Measurements from ENCODE around the gene LRRC56.

LRRC56 gene

DNA sequence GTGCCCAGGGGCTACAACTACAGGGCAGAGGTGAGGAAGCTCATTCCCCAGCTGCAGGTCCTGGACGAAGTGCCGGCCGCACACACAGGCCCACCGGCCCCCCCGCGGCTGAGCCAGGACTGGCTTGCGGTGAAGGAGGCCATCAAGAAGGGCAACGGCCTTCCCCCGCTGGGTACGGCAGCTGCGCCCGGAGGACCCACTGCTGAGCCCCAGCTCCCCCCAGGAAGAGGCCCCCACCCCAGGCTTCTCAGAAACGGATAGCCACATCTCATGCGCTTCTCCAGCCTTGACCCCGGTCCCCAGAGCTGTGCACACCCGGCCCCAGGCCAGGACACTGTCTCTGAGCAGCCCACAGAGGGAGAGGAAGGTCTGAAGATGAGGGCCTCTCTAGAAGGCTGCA is 13.8 kb downstream of the LRRC56 start:
- Mint-ChIP-seq H3K27me3 (peaks cover 56% of the 10 kb centered on the region), H3K36me3 (ENCODE audit: low read depth) (no peaks in the 10 kb centered on the region), H3K4me3 (no peak overlapping the region), H3K9me3 (no peaks in the 10 kb centered on the region), H3K27ac (no peak overlapping the region), H3K4me1 (ENCODE audit: low read depth) (peaks cover under 1% of the 10 kb centered on the region)
- intact Hi-C loops (cut with micrococcal nuclease): no loop called here

DNA sequence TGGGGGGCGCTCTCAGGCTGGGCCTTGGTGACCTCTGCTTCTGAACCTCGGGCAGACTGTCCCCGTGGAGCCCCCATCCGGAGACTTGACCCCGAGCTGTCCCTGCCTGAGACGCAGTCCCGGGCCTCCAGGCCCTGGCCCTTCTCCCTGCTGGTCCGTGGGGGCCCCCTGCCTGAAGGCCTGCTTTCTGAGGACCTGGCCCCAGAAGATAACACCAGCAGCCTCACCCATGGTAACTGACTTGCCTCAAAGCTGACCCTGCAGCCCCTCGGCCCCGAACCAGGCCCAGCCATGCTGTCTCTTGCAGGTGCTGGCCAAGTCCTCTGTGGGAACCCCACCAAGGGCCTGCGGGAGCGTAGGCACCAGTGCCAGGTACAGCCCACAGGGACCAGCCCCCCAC is 14.3 kb downstream of the LRRC56 start:
- intact Hi-C loops (cut with micrococcal nuclease): no loop called here
- Mint-ChIP-seq H3K4me3 (no peak overlapping the region), H3K36me3 (ENCODE audit: low read depth) (no peaks in the 10 kb centered on the region), H3K27ac (no peak overlapping the region), H3K4me1 (ENCODE audit: low read depth) (peaks cover 5% of the 10 kb centered on the region), H3K9me3 (no peaks in the 10 kb centered on the region), H3K27me3 (peaks cover 56% of the 10 kb centered on the region)

DNA sequence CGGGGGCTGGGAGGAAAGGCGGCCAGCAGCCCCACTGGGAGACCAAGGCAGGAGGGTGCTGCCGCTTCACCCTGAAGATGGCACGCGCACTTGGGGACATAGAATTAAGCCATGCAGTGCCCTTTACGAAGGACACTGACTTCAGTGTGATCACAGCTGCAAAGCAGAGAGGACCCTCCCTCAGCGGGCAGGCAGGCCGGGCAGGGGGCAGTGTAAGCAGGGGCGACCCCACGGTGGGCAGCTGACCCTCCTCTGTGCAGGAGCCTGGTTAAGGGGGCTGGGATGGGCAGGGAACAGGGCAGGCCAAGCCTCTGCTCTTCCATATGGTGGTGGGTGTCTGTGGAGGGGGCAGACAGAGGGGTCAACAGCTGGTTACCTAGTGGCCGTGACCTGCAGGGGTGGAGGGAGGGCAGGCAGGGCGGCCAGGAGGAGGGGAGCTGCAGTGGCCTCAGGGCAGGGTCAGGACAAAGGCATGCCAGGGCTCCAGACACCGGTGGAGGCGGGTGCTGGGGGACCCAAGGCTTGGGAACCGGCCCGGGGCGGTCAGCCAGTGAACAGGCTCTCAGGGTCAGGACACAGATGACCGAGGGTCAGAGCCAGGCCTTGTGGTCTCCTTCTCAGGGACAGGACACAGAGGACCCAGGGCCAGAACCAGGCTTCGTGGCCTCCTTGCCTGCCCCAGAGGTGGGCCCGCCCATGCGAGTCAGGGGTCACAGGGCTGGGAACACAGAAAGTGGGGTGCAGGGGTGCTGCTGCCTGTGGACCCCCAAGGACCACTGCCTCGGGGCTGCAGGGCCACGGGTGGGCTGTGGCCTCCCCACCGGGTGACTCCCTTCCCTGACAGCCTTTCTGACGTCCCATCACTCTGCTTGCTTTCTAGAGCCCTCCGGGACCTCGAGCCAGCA is 16.0 kb downstream of the LRRC56 start:
- H3K36me3 Mint-ChIP-seq (ENCODE audit: low read depth): no peaks in the 10 kb centered on the region
- H3K27me3 Mint-ChIP-seq: peaks cover 68% of the 10 kb centered on the region
- H3K4me3 Mint-ChIP-seq: no peak overlapping the region
- H3K9me3 Mint-ChIP-seq: no peaks in the 10 kb centered on the region
- H3K27ac Mint-ChIP-seq: no peak overlapping the region
- intact Hi-C loops (cut with micrococcal nuclease): no loop called here
- peaks cover 6% of the 10 kb centered on the region for H3K4me1 Mint-ChIP-seq (ENCODE audit: low read depth)

DNA sequence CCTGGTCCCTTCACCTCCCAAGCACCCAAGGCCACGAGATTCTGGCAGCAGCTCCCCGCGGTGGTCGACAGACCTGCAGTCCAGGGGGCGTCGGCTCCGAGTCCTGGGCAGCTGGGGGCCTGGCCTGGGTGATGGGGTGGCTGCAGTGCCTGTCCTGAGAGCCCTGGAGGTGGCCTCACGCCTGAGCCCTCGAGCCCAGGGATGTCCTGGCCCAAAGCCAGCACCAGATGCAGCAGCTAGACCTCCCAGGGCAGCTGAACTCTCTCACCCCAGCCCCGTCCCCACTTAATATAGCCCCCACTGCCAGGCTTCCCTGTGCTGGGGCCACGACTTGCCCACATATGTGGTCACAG is 16.6 kb downstream of the LRRC56 start:
- intact Hi-C loops (cut with micrococcal nuclease): no loop called here
- Mint-ChIP-seq H3K27me3 (peaks cover 70% of the 10 kb centered on the region), H3K4me1 (ENCODE audit: low read depth) (peaks cover 6% of the 10 kb centered on the region), H3K9me3 (no peaks in the 10 kb centered on the region), H3K4me3 (no peak overlapping the region), H3K27ac (no peak overlapping the region), H3K36me3 (ENCODE audit: low read depth) (no peaks in the 10 kb centered on the region)

DNA sequence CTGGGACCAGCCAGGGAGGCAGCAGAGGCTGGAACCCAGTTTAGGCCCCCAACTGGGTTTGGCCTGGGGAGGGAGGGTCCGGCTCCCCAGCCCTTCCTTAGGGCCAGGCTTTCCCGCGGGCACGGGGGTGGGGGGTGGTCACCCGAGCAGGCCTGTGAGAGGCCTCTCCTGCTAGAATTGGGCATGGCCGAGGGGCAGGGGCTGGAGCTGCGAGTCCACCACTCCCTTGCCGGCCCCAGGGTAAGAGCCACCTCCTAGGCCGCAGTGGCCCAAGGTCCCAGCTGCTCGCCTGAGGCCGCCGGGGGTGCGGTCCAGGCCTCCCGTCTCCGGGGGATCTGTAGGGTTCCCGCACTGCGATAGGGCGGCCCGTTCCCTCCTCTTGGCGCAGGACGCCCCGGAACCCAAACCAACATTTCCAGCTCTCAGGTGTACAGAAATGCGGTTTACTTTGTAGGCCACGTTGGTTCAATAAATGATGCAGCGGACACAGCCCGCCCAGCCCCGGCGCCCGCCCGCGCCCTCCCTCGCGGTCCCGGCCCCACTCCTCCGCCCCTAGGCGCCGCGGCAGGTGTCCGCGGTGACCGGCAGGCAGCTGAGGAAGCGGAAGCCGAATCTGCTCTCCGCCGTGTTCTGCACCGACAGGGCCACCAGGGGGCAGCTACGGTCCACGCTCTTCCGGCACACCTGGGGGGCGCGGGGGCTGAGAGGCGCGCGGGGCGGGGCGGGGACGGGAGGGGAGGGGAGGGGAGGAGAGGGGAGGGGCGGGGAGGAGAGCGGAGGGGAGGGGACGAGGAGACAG is 17.3 kb downstream of the LRRC56 start:
- Mint-ChIP-seq H3K4me3 (no peak overlapping the region), H3K27ac (no peak overlapping the region), H3K27me3 (peaks cover 75% of the 10 kb centered on the region), H3K9me3 (no peaks in the 10 kb centered on the region), H3K36me3 (ENCODE audit: low read depth) (no peaks in the 10 kb centered on the region), H3K4me1 (ENCODE audit: low read depth) (peaks cover 12% of the 10 kb centered on the region)
- intact Hi-C loops (cut with micrococcal nuclease): loop anchor here (5.0 kb wide), 1 partner anchor 168 kb away; no protein-coding TSS in a partner anchor

DNA sequence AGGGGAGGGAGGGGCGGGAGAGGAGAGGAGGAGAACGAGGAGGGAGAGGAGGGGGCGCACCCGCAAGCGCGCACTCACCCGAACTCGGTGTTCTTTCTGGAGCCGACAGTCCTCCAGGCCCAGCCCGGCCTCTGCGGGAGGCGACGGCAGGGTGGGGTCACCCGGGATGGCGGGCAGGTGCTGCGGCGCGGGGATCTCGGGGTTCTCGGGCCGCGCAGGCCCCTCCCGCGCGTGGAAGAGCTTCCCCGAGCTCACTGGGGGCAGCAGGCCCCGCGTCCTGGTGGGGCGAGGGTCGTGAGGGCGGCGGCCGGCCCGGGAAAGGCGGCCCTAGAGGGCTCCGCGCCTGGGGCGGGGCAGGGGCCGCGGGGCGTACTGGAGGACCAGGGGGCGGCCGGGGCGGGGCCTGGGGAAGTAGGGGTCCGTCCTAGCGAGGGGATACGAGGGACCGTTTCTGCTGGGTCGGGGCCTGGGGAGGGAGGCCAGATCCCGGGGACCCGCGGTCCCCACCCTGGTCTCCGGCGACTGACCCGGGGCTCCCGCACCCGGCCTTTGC is 18.0 kb downstream of the LRRC56 start:
- peaks cover 78% of the 10 kb centered on the region for H3K27me3 Mint-ChIP-seq
- H3K4me3 Mint-ChIP-seq: no peak overlapping the region
- no peaks in the 10 kb centered on the region for H3K36me3 Mint-ChIP-seq (ENCODE audit: low read depth)
- peaks cover 18% of the 10 kb centered on the region for H3K4me1 Mint-ChIP-seq (ENCODE audit: low read depth)
- no peaks in the 10 kb centered on the region for H3K9me3 Mint-ChIP-seq
- intact Hi-C loops (cut with micrococcal nuclease): loop anchor here (5.0 kb wide), 1 partner anchor 167 kb away; no protein-coding TSS in a partner anchor
- H3K27ac Mint-ChIP-seq: no peak overlapping the region

DNA sequence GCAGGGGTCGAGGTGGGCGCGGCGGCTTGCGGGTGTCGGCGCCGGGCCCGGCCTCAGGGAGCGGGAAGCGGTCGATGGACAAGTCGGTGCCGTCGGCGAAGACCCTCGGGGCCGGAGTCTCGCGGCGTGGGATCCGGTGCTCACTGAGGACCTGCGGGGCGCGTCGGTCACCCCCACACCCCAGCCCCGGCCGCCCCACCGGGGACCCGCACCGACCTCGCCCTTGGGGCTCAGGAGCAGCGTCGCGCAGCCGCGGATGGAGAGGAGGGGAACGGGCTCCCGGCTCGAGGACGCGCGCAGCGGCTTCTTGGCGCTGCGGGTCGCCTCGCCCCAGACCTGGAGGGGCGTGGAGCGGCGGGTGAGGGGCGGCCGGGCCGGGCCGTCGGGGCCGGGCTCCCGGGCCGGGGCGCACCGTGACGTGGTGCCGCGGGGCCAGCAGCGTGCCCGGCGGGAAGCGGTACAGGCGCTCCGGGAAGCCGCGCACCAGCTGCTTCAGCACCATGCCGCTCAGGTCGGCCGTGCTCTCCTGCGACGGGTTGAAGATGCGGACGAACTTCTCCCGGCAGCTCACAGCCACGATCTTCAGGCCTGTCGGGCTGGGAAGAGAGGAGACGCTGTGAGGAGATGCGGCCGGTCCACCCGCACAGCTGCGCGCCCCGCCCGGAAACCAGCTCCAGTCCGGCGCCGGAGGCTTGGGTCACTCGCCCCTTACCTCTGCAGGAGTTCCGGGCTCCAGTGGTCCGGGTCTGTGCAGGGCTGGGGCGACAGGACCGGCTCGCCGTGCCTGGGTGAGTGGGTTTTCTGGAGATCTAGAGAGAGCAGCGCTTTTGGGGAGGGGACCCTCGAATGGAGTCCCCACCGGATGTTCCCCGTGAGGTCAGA is 18.7 kb downstream of the LRRC56 start:
- peaks cover 76% of the 10 kb centered on the region for H3K27me3 Mint-ChIP-seq
- no peaks in the 10 kb centered on the region for H3K36me3 Mint-ChIP-seq (ENCODE audit: low read depth)
- H3K27ac Mint-ChIP-seq: no peak overlapping the region
- no peak overlapping the region for H3K4me3 Mint-ChIP-seq
- H3K9me3 Mint-ChIP-seq: no peaks in the 10 kb centered on the region
- intact Hi-C loops (cut with micrococcal nuclease): loop anchor here (5.0 kb wide), 1 partner anchor 166 kb away; no protein-coding TSS in a partner anchor
- H3K4me1 Mint-ChIP-seq (ENCODE audit: low read depth): peaks cover 20% of the 10 kb centered on the region

DNA sequence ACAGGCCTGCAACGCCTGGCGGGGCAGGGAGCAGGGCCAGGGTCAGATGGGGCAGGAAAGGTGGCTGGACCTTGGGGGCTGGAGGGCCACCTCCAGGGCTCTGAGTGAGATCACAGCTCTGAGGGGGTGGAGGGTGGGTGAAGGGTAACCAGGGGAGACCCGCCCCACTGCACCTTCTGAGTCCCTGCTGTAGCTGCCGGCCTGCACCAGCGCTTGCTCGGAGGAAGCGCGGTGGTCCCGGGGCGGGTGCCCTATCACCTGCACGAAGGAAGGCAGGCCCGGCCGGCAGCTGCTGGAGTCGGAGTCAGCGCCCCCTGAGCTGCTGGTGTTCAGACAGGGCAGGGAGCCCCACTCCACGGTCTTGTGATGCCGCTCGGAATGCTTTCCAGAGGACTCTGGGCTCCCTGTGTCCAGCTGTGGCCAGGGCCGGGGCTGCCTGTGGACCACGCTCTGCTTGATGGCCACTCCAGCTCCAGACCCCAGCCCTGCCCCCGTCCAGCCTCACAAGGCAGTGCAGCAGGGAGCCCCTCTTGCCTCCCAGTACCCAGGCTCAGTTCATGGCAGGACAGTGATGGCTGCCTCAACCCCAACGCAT is 19.4 kb downstream of the LRRC56 start:
- intact Hi-C loops (cut with micrococcal nuclease): loop anchor here (5.0 kb wide), 1 partner anchor 166 kb away; no protein-coding TSS in a partner anchor
- H3K27me3 Mint-ChIP-seq: peaks cover 73% of the 10 kb centered on the region
- H3K9me3 Mint-ChIP-seq: no peaks in the 10 kb centered on the region
- no peak overlapping the region for H3K4me3 Mint-ChIP-seq
- H3K4me1 Mint-ChIP-seq (ENCODE audit: low read depth): peaks cover 26% of the 10 kb centered on the region
- H3K36me3 Mint-ChIP-seq (ENCODE audit: low read depth): no peaks in the 10 kb centered on the region
- no peak overlapping the region for H3K27ac Mint-ChIP-seq

DNA sequence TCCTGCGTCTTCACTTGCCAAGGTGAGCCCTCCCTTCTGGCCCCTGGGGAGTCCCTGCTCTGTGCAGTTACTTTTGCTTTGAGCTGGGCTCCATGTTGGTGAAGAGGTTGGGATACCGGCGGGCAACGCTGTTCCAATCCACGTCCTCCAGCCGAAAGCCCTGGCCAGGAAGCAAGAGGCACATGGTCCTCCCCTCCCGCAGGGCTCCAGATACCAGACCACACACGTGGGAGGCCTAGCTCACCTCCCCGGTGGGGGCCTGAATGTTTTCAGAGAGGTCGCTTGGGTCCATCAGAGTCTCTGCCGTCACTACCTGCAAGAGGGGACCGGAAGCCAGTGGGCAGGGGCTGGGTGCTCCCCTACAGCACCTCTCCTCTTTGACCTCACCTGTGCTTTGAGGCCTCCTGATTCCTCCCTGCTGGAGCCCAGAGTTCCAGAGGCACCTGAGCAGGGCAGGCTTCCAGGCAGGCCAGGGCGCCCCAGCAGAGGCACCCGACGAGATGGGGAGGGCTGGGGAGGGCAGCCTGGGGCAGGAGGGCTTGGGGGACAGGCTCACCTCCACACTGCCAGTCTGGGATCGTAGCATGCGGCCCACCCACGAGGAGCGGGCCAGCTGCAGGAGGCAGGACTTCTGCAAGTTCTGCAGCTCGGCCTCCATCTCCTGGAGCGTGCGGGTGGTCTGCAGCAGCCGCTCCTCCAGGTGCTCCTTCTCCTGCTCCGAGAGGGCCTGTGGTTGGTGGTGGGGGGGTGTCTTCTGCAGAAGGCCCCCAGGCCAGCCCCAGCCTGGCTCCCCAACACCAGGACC is 20.2 kb downstream of the LRRC56 start:
- H3K4me3 Mint-ChIP-seq: no peak overlapping the region

DNA sequence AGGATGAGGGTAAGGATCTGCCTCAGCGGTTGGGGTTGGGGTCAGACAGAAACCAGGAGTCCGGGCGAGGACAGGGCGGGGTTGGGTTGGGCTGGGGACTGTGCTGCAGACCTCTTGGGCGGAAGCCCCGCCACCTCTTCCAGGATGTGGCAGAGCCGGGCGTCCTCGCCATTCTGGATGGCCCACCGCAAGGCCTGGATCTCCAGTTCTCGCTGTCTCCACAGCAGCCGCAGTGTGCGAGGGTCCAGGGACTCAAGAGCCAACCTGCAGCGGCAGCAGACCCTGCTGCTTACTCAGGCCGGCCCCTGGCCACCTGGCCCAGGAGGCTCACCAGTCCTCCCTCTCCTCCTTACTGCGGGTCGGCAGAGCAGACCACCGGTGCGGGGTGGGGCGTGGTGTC is 21.2 kb downstream of the LRRC56 start:
- no peak overlapping the region for H3K27ac Mint-ChIP-seq
- peaks cover 59% of the 10 kb centered on the region for H3K27me3 Mint-ChIP-seq
- no peaks in the 10 kb centered on the region for H3K9me3 Mint-ChIP-seq
- peaks cover 12% of the 10 kb centered on the region for H3K36me3 Mint-ChIP-seq (ENCODE audit: low read depth)
- intact Hi-C loops (cut with micrococcal nuclease): loop anchor here (5.0 kb wide), 1 partner anchor 164 kb away; no protein-coding TSS in a partner anchor
- peaks cover 30% of the 10 kb centered on the region for H3K4me1 Mint-ChIP-seq (ENCODE audit: low read depth)
- H3K4me3 Mint-ChIP-seq: no peak overlapping the region

More for the DNA sequence above, 20.2 kb downstream of the LRRC56 start:
- intact Hi-C loops (cut with micrococcal nuclease): loop anchor here (5.0 kb wide), 1 partner anchor 165 kb away; no protein-coding TSS in a partner anchor
- H3K27me3 Mint-ChIP-seq: peaks cover 69% of the 10 kb centered on the region
- H3K9me3 Mint-ChIP-seq: no peaks in the 10 kb centered on the region
- peaks cover 27% of the 10 kb centered on the region for H3K4me1 Mint-ChIP-seq (ENCODE audit: low read depth)
- H3K27ac Mint-ChIP-seq: no peak overlapping the region
- peaks cover 2% of the 10 kb centered on the region for H3K36me3 Mint-ChIP-seq (ENCODE audit: low read depth)

DNA sequence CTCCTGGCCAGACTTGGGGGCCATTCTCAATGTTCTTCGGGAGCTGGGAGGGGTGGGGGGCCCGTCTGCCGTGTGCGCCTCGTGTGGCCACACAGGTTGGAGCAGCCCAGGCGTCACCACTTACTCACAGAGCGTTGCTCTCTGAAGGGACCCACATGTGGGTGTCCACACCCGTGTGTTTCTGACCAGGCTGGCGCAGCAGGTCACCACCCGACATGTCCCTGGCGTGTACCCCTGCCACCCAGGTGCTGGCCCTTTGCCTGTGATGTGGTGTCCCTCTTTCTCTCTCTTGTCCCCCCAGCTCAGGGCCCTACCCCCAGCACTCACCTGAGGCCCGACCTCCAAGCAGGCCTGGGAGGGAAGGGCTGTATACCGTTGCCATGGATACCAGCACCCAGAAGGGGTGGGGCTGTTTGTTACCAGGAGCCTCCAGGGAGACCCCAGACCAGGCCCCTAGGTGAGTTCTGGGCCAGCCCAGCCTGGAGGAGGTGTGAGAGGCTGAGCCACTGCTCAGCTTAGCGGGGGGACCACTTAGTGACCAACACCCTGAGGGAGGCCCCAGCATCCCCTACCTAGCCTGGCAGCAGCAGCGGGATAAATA is 21.8 kb downstream of the LRRC56 start:
- peaks cover 18% of the 10 kb centered on the region for H3K36me3 Mint-ChIP-seq (ENCODE audit: low read depth)
- no peak overlapping the region for H3K4me3 Mint-ChIP-seq
- peaks cover 34% of the 10 kb centered on the region for H3K4me1 Mint-ChIP-seq (ENCODE audit: low read depth)
- peaks cover 53% of the 10 kb centered on the region for H3K27me3 Mint-ChIP-seq
- no peaks in the 10 kb centered on the region for H3K9me3 Mint-ChIP-seq
- no peak overlapping the region for H3K27ac Mint-ChIP-seq
- intact Hi-C loops (cut with micrococcal nuclease): loop anchor here (5.0 kb wide), 1 partner anchor 163 kb away; no protein-coding TSS in a partner anchor
